HEK293T (cell line): ENCODE data around the gene KCNQ2.

ENCODE experiments used
- CTBP1 ChIP-seq: fragments of 450-650 bp; IDR thresholded peaks from 2 replicates; pipeline ENCODE4 v1.6.1; 2016; ENCODE audit warnings: borderline replicate concordance
- NFRKB ChIP-seq: fragments of 450-650 bp; IDR thresholded peaks from 2 replicates; pipeline ENCODE4 v1.6.1; 2016; ENCODE audit warnings: mild to moderate bottlenecking, moderate library complexity
- SUZ12 ChIP-seq: fragments of 450-650 bp; IDR thresholded peaks from 2 replicates; pipeline ENCODE4 v1.6.1; 2016; ENCODE audit warnings: mild to moderate bottlenecking
- ZNF384 ChIP-seq: fragments of 450-650 bp; IDR thresholded peaks from 2 replicates; pipeline ENCODE4 v1.6.1; 2016

DNA sequence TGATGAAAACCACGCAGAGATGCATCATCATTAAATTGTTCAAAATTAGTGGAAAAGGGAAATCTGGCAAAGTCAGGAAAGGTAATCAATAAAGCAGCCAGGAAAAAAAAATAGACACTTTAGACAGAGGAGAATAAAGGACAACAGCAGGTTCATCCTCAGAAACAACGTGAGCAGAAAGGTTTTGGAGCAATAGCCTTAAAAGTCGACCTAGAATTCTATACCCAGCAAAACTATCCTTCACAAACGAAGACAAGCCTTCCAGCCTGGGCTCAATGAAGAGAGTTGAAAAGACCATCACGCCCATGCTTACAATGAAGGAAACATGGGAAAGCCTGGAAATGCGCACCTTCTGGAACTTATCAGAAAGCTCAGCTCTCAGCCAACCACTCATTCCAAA lies 86.6 kb downstream of the KCNQ2 start:
- TF ChIP-seq NFRKB (no peak), CTBP1 (no peak), SUZ12 (no peak), ZNF384 (no peak)
